ENCODE results near the gene SERINC3.

- no peak for TF ChIP-seq ATF3 (IDR thresholded peaks at IDR 0.05; ENCODE audit: borderline replicate concordance, extremely low read depth, low read depth, low read length)
- no peak for TF ChIP-seq POU2F2 (IDR thresholded peaks at IDR 0.05; ENCODE audit: borderline replicate concordance, low read depth, low read length)
- TF ChIP-seq, protein P1, sequence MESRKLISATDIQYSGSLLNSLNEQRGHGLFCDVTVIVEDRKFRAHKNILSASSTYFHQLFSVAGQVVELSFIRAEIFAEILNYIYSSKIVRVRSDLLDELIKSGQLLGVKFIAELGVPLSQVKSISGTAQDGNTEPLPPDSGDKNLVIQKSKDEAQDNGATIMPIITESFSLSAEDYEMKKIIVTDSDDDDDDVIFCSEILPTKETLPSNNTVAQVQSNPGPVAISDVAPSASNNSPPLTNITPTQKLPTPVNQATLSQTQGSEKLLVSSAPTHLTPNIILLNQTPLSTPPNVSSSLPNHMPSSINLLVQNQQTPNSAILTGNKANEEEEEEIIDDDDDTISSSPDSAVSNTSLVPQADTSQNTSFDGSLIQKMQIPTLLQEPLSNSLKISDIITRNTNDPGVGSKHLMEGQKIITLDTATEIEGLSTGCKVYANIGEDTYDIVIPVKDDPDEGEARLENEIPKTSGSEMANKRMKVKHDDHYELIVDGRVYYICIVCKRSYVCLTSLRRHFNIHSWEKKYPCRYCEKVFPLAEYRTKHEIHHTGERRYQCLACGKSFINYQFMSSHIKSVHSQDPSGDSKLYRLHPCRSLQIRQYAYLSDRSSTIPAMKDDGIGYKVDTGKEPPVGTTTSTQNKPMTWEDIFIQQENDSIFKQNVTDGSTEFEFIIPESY (IDR thresholded peaks at IDR 0.05): no peak
- no peak for TF ChIP-seq RFX5 (IDR thresholded peaks at IDR 0.05; ENCODE audit: low read depth, low read length)
- TF ChIP-seq YY1 (IDR thresholded peaks at IDR 0.05; ENCODE audit: low read depth, low read length): no peak
- no peak for TF ChIP-seq ATF2 (IDR thresholded peaks at IDR 0.05; ENCODE audit: low read length)
- TF ChIP-seq, protein P2, sequence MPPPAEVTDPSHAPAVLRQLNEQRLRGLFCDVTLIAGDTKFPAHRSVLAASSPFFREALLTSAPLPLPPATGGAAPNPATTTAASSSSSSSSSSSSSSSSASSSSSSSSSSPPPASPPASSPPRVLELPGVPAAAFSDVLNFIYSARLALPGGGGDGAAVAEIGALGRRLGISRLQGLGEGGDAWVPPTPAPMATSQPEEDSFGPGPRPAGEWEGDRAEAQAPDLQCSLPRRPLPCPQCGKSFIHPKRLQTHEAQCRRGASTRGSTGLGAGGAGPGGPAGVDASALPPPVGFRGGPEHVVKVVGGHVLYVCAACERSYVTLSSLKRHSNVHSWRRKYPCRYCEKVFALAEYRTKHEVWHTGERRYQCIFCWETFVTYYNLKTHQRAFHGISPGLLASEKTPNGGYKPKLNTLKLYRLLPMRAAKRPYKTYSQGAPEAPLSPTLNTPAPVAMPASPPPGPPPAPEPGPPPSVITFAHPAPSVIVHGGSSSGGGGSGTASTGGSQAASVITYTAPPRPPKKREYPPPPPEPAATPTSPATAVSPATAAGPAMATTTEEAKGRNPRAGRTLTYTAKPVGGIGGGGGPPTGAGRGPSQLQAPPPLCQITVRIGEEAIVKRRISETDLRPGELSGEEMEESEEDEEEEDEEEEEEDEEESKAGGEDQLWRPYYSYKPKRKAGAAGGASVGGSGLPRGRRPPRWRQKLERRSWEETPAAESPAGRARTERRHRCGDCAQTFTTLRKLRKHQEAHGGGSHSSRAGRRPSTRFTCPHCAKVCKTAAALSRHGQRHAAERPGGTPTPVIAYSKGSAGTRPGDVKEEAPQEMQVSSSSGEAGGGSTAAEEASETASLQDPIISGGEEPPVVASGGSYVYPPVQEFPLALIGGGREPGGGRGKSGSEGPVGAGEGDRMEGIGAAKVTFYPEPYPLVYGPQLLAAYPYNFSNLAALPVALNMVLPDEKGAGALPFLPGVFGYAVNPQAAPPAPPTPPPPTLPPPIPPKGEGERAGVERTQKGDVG (CRISPR knock-in tag; IDR thresholded peaks at IDR 0.05): no peak
- no peak for TF ChIP-seq GABPA (IDR thresholded peaks at IDR 0.05; ENCODE audit: low read depth)
- no peak for TF ChIP-seq PBX3 (IDR thresholded peaks at IDR 0.05; ENCODE audit: insufficient replicate concordance, low read depth, low read length)
- TF ChIP-seq RAD21 (IDR thresholded peaks at IDR 0.05; ENCODE audit: insufficient read depth, low read depth, low read length): 0 out of 2 replicates have a peak, but pooled peaks have one; percentile 7
Measured at GRCh38 chr20:44532259-44532980, 10.6 kb upstream of the SERINC3 start.
